Measurements from ENCODE around the gene ANXA7.

DNA sequence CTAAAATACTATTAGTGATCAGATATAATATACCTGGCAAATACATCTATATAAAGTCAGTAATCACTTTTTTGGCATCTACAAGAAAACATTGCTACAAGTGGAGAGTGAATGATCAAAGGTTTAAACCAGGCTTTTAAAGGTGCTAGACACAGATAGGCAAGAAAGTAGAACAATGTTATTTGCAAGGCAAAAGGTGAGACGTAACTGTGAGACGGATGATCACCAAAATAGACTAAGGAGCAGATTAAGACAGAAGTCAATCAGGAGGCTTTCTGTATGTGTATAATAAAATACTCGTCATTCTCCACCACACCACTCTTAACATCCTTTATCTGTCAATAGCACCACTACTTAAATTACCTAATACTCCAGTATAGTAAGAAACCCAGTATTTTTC lies 8.3 kb downstream of the ANXA7 start:
- TF ChIP-seq EZH2 (IDR thresholded peaks at IDR 0.05; ENCODE audit: borderline replicate concordance, low read depth, low read length, poor library complexity, severe bottlenecking) = no peak
- TF ChIP-seq, protein P1, sequence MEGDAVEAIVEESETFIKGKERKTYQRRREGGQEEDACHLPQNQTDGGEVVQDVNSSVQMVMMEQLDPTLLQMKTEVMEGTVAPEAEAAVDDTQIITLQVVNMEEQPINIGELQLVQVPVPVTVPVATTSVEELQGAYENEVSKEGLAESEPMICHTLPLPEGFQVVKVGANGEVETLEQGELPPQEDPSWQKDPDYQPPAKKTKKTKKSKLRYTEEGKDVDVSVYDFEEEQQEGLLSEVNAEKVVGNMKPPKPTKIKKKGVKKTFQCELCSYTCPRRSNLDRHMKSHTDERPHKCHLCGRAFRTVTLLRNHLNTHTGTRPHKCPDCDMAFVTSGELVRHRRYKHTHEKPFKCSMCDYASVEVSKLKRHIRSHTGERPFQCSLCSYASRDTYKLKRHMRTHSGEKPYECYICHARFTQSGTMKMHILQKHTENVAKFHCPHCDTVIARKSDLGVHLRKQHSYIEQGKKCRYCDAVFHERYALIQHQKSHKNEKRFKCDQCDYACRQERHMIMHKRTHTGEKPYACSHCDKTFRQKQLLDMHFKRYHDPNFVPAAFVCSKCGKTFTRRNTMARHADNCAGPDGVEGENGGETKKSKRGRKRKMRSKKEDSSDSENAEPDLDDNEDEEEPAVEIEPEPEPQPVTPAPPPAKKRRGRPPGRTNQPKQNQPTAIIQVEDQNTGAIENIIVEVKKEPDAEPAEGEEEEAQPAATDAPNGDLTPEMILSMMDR (conservative IDR thresholded peaks at IDR 0.05; ENCODE audit: low read depth, low read length) = no peak
